Stomach (tissue), 9 donors: ENCODE results near the gene MBOAT2. TPM values are rescaled to one million over a fixed set of nuclear protein-coding genes. Genes with fewer than 3 reads are reported as not detected.

Experiments used
- DNase-seq, 2 donors: peaks; one replicate each; pipeline versions ENCODE4 v3.0.0 to v3.0.0-alpha.2; 2013 to 2019
- H3K27ac ChIP-seq, 5 donors: fragments of 200-600 bp in 4 of 5; sonication (generic) in 4 of 5; one replicate each; pipeline ENCODE4 v1.5.1; 2013 to 2019; ENCODE audit warnings: mild to moderate bottlenecking in 1 of 5, moderate library complexity in 1 of 5
- H3K27me3 ChIP-seq, 3 donors: fragments of 200-600 bp; sonication (generic); one replicate each; pipeline ENCODE4 v1.5.1; 2017 to 2019; ENCODE audit warnings: mixed run types in 1 of 3
- H3K36me3 ChIP-seq, 4 donors: fragments of 200-600 bp; sonication (generic); 1 replicate in 3 of 4; 2 replicates in 1 of 4; pipeline ENCODE4 v1.5.1; 2016 to 2019
- H3K4me1 ChIP-seq, 4 donors: fragments of 200-600 bp; sonication (generic); one replicate each; pipeline ENCODE4 v1.5.1; 2016 to 2019
- H3K4me3 ChIP-seq, 4 donors: fragments of 200-600 bp; sonication (generic) in 3 of 4; one replicate each; pipeline ENCODE4 v1.5.1; 2016 to 2019; ENCODE audit warnings: mild to moderate bottlenecking in 1 of 4
- H3K9me3 ChIP-seq, 4 donors: fragments of 200-600 bp; sonication (generic); one replicate each; pipeline ENCODE4 v1.5.1; 2016 to 2019
- CTCF ChIP-seq, 7 experiments: fragments of 450-650 bp in 4 of 7; fragments of 200-600 bp in 3 of 7; sonication (generic) in 3 of 7; IDR thresholded peaks; one replicate each; pipeline ENCODE4 v1.5.1; 2016 to 2019; ENCODE audit warnings: antibody characterized with exemption in 7 of 7, control low read depth in 2 of 7, mild to moderate bottlenecking in 1 of 7
- EP300 ChIP-seq: sonication (generic); formaldehyde crosslinking; IDR thresholded peaks from one replicate; pipeline ENCODE4 v1.6.1; 2017; ENCODE audit warnings: antibody characterized with exemption
- POLR2A ChIP-seq, 4 donors: fragments of 450-650 bp; IDR thresholded peaks; one replicate each; pipeline ENCODE4 v1.6.1; 2016; ENCODE audit warnings: antibody characterized with exemption in 4 of 4, control low read depth in 2 of 4, mild to moderate bottlenecking in 1 of 4, moderate library complexity in 1 of 4
- POLR2AphosphoS5 ChIP-seq, 3 donors: sonication (generic); formaldehyde crosslinking; IDR thresholded peaks; one replicate each; pipeline ENCODE4 v1.6.1; 2016; ENCODE audit warnings: antibody characterized with exemption in 3 of 3
- WGBS, 5 donors: extraction: QIAGEN DNeasy Blood & Tissue Kit in 3 of 5; methylation state at CpG; one replicate each; pipeline versions ENCODE4 v1.1.5 to v1.1.7; 2013 to 2018; 5-methylcytosine and 5-hydroxymethylcytosine counted together
- intact Hi-C: fragments of 100-400 bp; cut with DNase I; formaldehyde crosslinking; loops from one replicate; pipeline ENCODE4 v1.15.1; 2023; ENCODE audit warnings: low total_unique reads
- polyA plus RNA-seq, 3 donors: library from polyadenylated mRNA; stranded (reverse); fragments of 200-250 nt; gene quantifications; one replicate each; pipeline ENCODE4 v1.2.3, GENCODE V29; 2013
- total RNA-seq, 5 donors: library from RNA; depleted of rRNA; stranded (reverse); fragments of >200 nt; gene quantifications; one replicate each; pipeline versions ENCODE4 v1.1.0 to v1.2.3, GENCODE V29; 2014 to 2016
- donor health status: healthy with polysubstance abuse.
- donor health status: Bipolar disorder and iron deficiency.
- donor health status: healthy.

Gene MBOAT2
- total and polyA plus RNA-seq, 8 donors: 2.2 to 65.5 (median 12.9) TPM

DNA sequence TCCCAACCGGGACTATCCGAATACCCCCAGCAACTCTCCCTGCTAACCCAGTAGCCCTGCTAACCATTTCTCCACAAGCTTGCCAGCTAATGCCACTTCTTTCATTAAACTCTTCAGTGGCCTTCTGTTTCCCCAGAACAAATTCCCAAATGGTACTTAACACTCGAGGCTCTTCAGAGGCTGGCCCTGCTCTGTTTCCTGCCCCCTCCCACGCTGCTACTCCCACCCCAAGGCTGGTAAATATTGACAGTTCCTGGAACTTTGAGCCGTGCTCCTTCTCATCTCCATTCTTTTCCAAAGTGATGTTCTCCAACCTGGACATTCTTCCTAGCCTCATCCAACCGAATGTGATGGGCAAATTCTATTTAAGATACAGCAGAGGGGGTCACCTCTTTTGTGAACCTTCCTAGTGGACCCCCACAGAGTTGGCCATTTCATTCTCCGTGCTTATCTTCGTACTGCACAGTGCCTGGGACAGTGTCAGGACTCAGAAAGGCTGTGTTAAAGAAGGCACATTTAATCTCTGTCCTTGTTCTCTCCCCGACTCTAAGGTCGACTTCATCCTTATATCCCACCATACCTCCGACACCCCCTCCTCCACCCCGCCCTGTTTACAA lies 162.9 kb downstream of the MBOAT2 start:
- DNase-seq: no peak
- Histone ChIP-seq H3K36me3 (no peaks in the 10 kb centered on the region), H3K4me1 (peaks cover 4 to 19% (median 17%) of the 10 kb centered on the region in 4 donors), H3K9me3 (no peaks in the 10 kb centered on the region), H3K4me3 (no peak overlapping the region), H3K27ac (no peak overlapping the region), H3K27me3 (peaks cover 0 to 4% (median 0%) of the 10 kb centered on the region in 3 donors)
- no peak for TF ChIP-seq EP300
- TF ChIP-seq CTCF (IDR thresholded peaks at IDR 0.05): no peak
- TF ChIP-seq POLR2AphosphoS5 (IDR thresholded peaks at IDR 0.05): no peak
- no peak for TF ChIP-seq POLR2A (IDR thresholded peaks at IDR 0.05)
- intact Hi-C loops: no loop called here
- 53 to 73% (median 64%) methylated on average over 11 to 12 of the region's 12 CpGs for WGBS, 5 donors

DNA sequence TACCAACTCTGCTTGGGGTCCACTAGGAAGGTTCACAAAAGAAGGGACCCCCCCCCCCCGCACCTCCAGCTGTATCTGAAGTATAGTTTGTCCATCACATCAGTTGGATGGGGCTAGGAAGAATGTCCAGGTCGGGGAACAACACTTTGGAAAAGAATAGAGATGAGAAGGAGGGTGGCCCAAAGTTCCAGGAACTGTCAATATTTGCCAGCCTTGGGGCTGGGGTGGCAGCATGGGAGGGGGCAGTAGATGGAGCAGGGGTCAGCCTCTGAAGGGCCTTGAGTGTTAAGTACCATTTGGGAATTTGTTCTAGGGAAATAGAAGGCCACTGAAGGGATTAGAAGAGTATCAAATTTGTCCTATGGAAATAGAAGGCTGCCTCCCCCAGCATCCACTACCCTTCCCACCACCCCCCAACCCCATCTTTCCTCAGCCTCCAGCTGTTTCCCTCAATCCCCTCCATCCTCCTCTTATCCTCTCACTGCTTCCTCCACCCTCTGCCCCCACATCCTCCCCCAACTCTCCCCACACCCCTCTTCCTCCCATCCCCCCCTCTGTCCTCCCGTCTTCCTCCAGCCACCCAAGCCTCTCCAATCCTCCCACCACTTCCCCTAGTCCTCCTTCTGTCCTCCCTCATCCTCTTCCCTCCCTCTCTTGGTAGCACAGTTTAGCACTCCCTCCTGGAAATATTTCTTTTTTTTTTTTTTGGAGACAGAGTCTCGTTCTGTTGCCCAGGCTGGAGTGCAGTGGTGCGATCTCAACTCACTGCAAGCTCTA lies 164.1 kb downstream of the MBOAT2 start:
- intact Hi-C loops: no loop called here
- WGBS, 5 donors: 64 to 81% (median 73%) methylated on average over 5 of the region's 5 CpGs
- H3K27me3 ChIP-seq: no peaks in the 10 kb centered on the region

GRCh38 chr2:8837795-8838140 lies 165.7 kb downstream of the MBOAT2 start:
- peaks cover 8 to 40% (median 36%) of the 10 kb centered on the region in 4 donors for H3K4me1 ChIP-seq
- H3K36me3 ChIP-seq: no peaks in the 10 kb centered on the region
- intact Hi-C loops: no loop called here
- no peaks in the 10 kb centered on the region for H3K27me3 ChIP-seq
- no peaks in the 10 kb centered on the region for H3K9me3 ChIP-seq
- H3K4me3 ChIP-seq: peak overlapping the region; percentile 74 to 99 (median 98)
- DNase-seq: no peak
- TF ChIP-seq POLR2A (IDR thresholded peaks at IDR 0.05) (no peak), CTCF (IDR thresholded peaks at IDR 0.05) (no peak), EP300 (no peak), POLR2AphosphoS5 (IDR thresholded peaks at IDR 0.05) (no peak)
- 64 to 75% (median 69%) methylated on average over 11 of the region's 11 CpGs for WGBS, 5 donors
- H3K27ac ChIP-seq: peak overlapping the region in 4 of 5 donors; percentile 77 to 93 (median 86)

More for the DNA sequence above, 164.1 kb downstream of the MBOAT2 start:
- no peak overlapping the region for H3K4me3 ChIP-seq
- no peaks in the 10 kb centered on the region for H3K36me3 ChIP-seq
- no peak for DNase-seq
- no peaks in the 10 kb centered on the region for H3K9me3 ChIP-seq
- TF ChIP-seq POLR2AphosphoS5 (IDR thresholded peaks at IDR 0.05) (no peak), POLR2A (IDR thresholded peaks at IDR 0.05) (no peak), CTCF (IDR thresholded peaks at IDR 0.05) (no peak), EP300 (no peak)
- no peak overlapping the region for H3K27ac ChIP-seq
- H3K4me1 ChIP-seq: peaks cover 5 to 31% (median 28%) of the 10 kb centered on the region in 4 donors

DNA sequence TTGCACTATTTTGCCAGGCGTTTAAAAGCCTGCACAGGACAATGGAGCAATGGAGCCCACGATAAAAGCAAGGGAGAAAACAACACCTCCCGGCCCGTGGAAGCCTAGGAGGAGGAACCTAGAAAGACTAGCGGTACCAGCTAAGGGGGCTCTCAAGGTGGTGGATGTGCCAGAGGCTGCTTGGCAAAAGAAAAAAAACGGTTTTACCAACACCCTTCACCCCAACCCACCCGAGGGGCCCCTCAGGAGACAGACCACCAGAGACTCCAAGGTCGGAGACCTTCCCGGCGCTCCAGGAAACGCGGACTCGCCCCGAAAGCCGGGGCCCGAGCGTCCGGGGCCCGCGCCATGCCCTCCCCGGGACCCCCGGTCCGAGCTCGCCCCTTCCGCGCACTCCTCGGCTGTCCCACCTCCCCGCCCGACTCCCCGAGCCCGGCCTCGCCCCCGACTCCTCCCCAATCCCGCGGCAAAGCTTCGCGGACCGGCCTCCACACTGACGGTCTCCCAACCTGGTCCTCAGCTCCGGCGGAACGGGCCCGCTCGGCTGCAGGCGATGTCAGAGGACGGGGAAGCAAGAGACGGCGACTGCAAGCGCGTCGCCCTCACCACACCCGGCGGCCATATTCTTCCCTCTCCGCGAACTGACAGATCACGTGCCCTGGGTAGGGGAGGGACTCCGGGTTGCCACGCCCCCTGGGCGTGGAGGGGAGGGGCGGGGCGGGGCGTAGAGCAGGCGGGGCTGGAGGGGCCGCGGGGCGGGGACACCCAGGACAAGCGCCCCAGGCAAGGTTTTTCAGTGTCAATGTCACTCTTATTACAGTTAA lies 166.3 kb downstream of the MBOAT2 start, which contains the start of gene KIDINS220:
Gene KIDINS220, minus strand, starts transcription at position 643 of the 824 bp plus-strand sequence. CDS start 10,520 bp downstream, outside the sequence.
- peak within 1 kb of the TSS; percentile 74 to 99 (median 98) for H3K4me3 ChIP-seq
- intact Hi-C loops: no loop called here
- no peaks in the 10 kb centered on the region for H3K9me3 ChIP-seq
- H3K27me3 ChIP-seq: no peaks in the 10 kb centered on the region
- peak; percentile 86 to 96 for DNase-seq
- H3K27ac ChIP-seq: peak within 1 kb of the TSS; percentile 77 to 93 (median 90)
- 0 to 2% (median 1%) methylated on average over 17 to 67 of the region's 67 CpGs for WGBS, 5 donors
- H3K36me3 ChIP-seq: no peaks in the 10 kb centered on the region
- TF ChIP-seq CTCF (IDR thresholded peaks at IDR 0.05) (no peak), EP300 (no peak), POLR2A (IDR thresholded peaks at IDR 0.05) (peak in 1 of 4 donors; percentile 40), POLR2AphosphoS5 (IDR thresholded peaks at IDR 0.05) (peak; percentile 78 to 90 (median 86))
- peaks cover 12 to 46% (median 39%) of the 10 kb centered on the region in 4 donors for H3K4me1 ChIP-seq
